Middle frontal gyrus (tissue), 1 donor: ENCODE data around the gene ITFG2.
A peak's percentile ranks its signal among the peaks of the same experiment; 100 is the strongest.
"Not testable (repeated sequence)": the region's sequence is repeated elsewhere in the genome, so short reads cannot be mapped to it uniquely, and the experiment has no call there.

ENCODE experiments used
- DNase-seq: peaks from one replicate; pipeline ENCODE4 v3.0.0-alpha.2; 2015; ENCODE audit warnings: low spot score; ENCODE audit errors: extremely low spot score

Gene ITFG2

GRCh38 chr12:2812290-2813213 is at the start of gene ITFG2:
TSS of gene ITFG2 (plus strand) at chr12:2812668. CDS start at chr12:2812761, 93 bp downstream.
- peak; percentile 98 for DNase-seq

- DNase-seq, result no peak
These were observed 48.1 kb upstream of the ITFG2 start for GRCh38 chr12:2764398-2764797.

DNA sequence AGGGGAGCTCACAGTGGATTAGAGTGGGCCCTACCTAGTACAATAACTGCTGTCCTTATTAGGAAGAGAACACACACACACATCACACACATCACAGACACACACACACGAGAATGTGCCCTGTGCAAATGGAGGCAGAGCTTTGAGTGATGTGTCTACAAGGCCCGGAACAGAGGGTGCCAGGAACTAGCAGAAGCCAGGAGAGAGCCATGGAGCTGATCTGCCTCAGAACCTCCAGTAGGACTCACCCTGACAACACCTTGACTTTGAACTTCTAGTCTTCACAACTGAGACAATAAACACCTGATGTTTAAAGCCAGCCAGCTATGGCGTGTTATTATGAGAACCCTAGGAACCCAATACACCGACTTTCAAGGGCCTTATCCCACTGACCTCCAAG is 47.4 kb upstream of the ITFG2 start:
- DNase-seq, result no peak

DNA sequence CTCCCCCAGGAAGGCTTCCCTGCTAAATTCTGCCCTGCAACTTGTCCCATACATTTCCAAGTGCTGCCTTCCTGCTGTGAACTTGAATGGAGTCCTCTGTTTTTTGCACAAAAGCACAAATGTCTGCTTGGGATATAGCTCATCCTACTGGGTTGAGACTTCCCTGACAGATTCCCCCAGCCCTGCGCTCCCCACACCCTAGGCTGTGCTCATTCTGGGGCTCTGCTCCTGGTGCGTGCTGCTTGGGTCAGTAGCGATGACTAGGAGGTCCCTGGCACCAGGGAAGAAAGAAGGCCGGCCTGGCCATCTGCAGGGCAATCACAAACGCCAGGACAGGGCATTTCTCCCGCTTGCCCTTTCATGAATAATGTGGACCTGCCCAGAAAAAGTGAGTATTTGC is 46.9 kb upstream of the ITFG2 start:
- DNase-seq, result no peak

DNA sequence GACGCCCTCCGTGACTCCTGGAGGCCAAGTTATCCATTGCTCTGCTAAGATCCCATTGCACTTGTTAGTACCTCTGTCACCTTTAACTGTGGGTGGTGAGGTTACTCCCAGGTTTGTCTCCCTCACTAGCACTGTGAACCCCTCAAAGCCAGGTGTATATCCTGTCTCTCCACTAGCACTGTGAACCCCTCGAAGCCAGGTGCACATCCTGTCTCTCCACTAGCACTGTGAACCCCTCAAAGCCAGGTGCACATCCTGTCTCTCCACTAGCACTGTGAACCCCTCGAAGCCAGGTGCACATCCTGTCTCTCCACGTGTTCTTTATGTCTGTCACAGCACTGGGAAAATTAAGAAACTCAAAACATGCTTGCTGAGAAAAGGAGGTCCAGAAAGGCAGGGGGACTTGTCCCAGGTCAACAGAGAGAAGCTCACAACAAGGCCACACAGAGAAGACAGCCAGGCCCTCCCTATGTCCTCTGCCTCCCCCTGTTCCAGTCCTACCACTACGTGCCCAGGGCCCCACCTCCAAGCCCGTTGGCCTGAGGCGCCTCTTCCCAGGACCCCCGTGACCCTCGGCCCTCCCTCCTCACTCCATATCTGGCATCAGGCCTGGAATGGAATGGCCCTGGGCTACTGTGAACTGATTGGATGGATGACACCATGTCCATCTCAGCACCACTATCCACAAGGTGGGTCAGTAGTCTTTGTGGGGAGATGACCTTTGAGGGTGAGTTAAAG is 44.1 kb upstream of the ITFG2 start:
- DNase-seq, result no peak

GRCh38 chr12:2769866-2770533 is 42.5 kb upstream of the ITFG2 start:
- DNase-seq, result no peak

- not testable (repeated sequence) for DNase-seq
These were observed 41.9 kb upstream of the ITFG2 start for GRCh38 chr12:2770544-2770943.

GRCh38 chr12:2772370-2772769 is 40.1 kb upstream of the ITFG2 start:
- DNase-seq, result no peak

DNA sequence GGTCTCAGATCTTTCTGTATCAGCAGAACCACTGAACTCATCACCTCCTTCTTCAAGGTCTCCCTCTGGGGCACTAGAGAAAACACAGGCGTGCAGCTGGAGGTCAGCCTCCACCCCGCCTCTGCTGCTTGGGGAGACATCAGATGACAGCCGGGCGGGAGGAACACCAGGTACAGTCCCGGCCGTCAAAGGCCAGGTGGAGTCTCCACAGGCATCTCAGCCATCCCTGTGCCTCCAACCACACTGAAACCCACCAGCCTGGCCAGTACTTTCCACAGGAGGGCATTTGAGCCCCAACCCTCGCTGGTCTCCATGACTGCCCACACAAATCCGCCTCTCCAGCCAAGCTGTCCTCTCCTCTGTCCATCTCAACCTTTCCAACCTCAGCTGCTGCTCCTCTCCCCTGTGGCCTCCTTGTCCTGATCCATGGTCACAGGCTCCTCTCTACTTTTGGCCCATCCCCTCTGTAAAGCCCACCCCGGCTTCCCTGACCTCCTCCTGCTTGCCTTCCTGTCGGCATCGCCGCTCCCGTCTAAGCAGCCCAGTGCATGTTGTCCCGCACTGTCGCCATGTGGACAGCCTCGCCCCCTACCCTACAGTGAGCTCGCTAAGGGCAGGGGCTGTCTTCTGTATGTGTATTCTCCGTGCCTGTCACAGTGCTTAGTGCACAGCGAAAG is 39.1 kb upstream of the ITFG2 start:
- no peak for DNase-seq

- no peak for DNase-seq
These were observed 37.0 kb upstream of the ITFG2 start for GRCh38 chr12:2775431-2775830.

DNA sequence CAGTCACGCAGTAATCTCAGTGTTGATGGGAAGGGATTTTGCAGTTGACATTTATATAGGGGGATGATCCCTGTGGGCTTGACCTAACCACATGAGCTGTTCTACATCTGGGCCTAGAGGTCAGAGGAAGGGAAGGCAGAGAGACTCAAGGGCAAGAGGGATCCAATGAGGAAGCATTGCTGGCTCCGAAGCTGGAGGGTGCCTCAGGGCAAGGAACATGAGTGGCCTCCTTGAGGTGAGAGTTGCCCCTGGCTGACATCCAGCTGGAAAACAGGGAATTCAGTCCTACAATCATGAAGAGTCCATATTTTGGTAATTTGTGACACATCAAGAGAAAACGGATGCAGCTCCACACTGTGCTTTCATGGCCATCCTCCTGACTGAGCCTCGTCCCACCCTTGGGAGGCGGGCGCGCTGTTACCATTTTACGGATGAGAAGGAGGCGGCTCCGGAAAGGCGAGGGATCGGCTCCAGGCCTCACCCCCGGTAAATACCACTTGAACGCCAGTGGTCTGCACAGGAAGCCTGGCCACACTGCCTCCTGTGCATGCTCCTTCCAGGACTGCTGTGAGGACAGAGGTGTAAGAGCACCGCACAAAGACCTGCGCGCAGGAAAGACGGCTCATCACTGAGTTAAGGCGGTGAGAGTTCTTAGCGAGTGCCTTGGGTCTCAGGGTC is 36.2 kb upstream of the ITFG2 start:
- DNase-seq, result no peak

DNA sequence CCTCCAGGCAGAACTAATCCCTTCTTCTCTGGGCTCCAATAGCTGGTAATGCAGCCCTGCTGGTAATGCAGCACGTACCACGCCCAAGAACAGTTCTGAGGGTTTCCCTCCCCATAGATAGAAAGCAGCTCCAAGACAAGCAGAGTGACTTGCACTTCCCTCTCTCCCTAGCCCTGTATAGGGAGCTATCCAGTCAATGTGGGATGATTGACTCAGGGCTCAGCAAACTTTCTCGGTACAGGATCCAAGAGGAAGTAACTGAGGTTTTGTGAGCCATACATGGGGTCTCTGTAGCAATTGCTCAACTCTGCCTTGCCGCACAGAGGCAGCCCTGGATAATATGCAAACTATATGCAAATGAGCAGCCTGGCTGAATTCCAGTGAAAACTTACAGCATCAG is 33.2 kb upstream of the ITFG2 start:
- no peak for DNase-seq

GRCh38 chr12:2783936-2784600 is 28.4 kb upstream of the ITFG2 start:
- peak; percentile 72 for DNase-seq

DNA sequence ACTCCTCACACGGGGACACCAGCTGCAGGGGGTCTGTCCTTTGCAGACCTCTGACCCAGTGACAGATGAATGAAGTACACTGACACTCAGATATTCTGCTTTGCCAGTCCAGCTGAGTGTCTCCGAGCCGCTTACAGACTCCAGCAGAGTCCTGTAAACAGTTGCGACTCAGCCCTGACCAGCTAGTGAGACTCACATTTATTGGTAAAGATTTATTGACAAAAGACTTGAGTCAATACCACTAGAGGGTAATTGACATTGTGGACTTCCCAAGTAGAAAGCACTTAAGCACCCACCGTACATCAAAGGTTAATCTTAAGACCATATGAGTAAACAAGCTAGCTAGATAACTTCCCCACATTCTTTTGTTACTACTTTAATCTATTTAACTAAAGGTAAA is 27.5 kb upstream of the ITFG2 start:
- DNase-seq, result no peak

GRCh38 chr12:2791089-2791488 is 21.4 kb upstream of the ITFG2 start:
- DNase-seq, result no peak

GRCh38 chr12:2792671-2793500 is 19.6 kb upstream of the ITFG2 start:
- DNase-seq, result no peak

DNA sequence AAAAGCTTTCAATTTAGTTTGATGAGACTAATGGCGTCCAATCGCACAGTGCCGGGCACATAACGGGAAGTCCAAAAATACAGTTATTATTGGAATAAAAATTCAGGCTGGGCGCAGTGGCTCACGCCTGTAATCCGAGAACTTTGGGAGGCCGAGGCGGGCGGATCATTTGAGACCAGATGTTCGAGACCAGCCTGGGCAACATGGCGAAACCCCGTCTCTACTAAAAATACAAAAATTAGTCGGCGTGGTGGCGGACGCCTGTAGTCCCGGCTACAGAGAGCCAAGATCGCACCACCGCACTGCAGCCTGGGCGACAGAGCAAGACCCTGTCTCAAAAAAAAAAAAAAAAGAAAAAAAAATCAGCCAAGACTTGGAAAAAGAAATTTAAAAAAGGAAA is 18.9 kb upstream of the ITFG2 start:
- no peak for DNase-seq

DNA sequence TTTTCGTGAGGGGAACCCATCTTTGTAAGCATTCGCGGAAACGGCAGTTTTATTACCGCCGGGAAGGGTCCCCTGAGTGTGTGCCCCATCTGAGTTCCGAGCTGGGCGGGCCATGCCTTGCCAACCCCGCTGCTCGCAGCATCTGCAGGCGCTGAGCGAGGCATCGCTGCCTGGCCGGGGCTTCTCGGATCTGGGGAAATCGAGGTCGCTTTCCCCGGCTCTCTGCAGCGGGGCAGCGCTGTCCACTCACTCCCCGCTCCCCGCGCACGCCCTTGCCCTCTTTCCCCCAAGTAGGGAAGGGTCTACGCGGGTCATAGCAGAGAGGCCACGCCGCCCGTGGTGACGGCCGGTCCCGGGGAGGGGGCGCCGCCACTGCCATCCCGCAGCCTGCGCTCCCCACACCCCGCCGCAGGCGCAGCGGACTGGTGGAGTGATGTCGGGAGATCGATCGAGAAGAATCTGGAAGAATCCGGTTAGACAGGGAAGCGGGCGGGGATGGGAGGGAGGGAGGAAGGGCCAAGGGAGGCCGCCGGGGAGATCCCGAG is 18.2 kb upstream of the ITFG2 start:
- DNase-seq, result no peak

DNA sequence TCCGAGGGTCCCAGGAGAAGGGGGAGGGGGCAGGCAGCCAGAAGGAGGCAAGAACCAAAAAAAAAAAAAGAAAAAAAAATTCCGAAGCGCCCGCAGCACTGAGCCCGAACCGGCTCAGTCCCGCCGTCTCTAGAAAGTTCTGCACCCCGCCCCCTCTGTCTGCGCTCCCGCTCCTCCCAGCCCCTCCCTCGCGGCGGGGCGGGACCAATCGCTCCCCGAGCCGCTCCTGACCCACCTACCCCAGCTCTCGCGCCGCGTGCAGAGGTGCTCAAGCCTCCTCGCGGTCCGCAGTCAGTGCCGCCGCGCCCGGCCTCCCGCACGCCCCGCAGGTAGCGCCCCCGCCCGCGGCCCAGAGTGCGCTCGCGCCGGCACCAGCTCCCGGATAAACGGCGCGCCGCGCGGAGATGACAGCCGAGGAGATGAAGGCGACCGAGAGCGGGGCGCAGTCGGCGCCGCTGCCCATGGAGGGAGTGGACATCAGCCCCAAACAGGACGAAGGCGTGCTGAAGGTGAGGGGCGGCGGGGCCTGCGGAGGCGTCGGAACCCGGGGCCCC is 17.7 kb upstream of the ITFG2 start, which contains the start of gene FKBP4:
FKBP4 (plus strand) TSS at position 235 of the 554 bp plus-strand sequence; CDS start at position 405, 170 bp downstream.
- DNase-seq, result peak; percentile 85
